Measurements from ENCODE around the gene CFAP97. TPM values are rescaled to one million over a fixed set of nuclear protein-coding genes. Genes with fewer than 3 reads are reported as not detected.

CFAP97 gene
- total RNA-seq: 19.0 and 24.2 TPM in 2 replicates

DNA sequence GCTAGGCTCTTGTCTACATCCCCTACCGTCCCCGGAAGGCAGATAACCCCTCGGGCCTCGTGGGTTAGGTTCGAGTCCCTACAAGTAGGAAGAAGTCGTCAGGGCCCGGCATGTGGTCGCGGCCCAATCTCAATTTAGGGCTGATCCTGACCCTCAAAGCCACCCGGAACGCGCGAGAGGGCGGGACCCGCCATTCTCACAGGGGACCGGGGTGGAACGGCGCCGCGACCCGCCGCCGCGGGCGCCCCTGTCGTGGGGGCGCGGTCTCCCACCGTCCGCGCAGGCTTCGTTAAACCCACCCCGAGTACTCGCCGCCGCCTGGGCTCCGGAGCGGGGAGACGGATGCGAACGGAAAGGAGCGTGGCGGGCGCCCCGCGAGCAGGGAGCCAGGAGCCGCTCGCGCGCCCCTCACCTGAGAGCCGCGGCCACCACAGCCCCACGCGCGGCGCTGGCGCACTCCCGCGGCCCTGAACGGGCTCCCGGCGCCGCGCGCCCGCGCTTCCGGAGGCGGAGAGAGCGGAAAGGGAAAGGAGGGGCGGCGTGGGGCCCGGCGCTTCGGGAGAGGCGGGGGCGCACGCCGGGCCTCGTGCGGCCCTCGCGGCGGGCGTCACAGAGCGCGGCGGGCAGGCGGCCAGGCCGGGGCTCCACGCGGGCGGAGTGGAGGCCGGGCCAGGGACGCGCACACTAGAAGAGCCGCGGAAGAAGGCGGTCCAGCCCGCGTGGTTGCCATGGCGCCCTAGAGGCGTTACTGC is at the start of gene CFAP97:
Gene CFAP97 (minus strand): TSS at position 515 of the 752 bp plus-strand sequence. CDS start 12,804 bp downstream, outside the sequence.

DNA sequence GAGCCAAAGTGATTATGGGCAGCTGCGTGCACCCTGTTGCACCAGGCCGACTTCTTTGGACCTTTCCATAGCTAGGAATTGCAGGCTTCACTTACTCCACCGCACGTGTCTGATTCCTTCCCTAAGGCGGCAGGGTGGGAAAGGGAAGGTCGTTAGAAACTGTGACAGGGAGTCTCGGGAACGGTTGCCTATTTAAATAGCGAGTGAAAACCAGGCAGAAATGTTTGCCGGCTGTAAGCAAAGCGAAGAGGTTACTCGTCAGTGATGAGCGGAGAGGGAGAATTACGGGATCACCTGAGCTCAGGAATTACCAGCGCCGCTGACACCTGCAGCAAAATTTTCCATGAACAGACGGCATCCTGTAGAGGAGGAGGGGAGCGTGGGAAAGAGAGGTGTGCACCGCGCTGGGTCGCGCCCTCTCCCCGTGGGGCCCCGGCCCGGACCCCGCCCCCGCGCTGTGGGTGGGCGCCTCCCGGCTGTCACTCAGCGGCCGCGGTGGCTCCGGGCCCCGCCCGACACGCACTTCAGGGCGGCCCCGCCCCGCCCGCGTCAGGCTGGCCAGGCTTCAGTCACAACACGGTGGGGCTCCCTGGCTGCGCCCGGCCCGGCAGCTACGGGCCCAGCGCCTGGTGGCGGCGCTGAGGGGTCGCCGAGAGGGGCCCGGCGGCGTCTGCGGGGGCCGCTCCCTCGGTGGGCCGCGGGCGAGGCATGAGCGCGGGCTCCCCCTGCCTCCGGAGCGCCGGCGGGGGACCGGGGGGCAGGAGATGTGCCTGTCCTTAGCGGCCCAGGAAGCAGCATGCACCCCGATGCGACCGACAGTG is 5.4 kb upstream of the CFAP97 start, which contains the start of gene SNX25:
Gene SNX25 (plus strand): TSS at position 568 of the 821 bp plus-strand sequence. CDS start 229 bp downstream, at position 797.

DNA sequence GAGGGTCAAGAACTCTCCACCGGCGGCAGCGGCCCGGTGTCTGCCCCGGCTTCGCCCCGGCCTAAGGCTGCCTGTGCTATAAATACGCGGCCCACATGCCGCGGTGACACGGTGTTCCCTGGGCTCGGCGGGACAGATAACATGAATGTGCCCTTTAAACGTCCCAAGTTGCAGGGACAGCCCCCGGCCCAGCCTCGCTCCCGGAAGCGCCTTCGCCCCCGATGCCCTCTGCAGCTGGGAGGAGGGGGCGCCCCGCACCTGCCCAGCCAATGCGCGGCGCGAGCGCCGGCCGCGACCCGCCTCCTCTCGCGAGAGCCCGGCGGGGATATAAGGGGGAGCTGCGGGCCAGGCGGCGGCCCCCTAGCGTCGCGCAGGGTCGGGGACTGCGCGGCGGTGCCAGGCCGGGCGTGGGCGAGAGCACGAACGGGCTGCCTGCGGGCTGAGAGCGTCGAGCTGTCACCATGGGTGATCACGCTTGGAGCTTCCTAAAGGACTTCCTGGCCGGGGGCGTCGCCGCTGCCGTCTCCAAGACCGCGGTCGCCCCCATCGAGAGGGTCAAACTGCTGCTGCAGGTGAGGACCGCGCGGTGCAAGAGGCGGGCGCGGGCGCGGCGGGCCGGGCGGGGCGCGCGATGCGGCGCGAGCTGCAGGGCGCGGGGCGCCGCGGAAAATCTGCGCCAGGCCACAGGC is 60.7 kb downstream of the CFAP97 start, which contains the start of gene SLC25A4:
Gene SLC25A4 (plus strand): TSS at position 355 of the 689 bp plus-strand sequence. CDS start 107 bp downstream, at position 462.

Other genes with a start within 250 kb of the CFAP97 start
- not detected in 2 replicates for gene HELT, start 185.5 kb downstream of the CFAP97 start, total RNA-seq
- gene SLC25A4, start 60.7 kb downstream of the CFAP97 start, total RNA-seq: 9.6 and 12.0 TPM in 2 replicates
- gene SNX25, start 5.6 kb upstream of the CFAP97 start, total RNA-seq: 6.7 and 7.7 TPM in 2 replicates
- gene LRP2BP, start 191.9 kb upstream of the CFAP97 start, total RNA-seq: under 0.01 and 0.34 TPM in 2 replicates
- gene ANKRD37, start 192.8 kb upstream of the CFAP97 start, total RNA-seq: 1.9 and 2.2 TPM in 2 replicates
- 23.6 and 25.7 TPM in 2 replicates for gene UFSP2, start 222.0 kb upstream of the CFAP97 start, total RNA-seq